SK-N-SH treated with all-trans-retinoic acid at 6 μM for 48 hours (cell line): ENCODE measurements around the gene TEKT3.

ENCODE experiments used
- ATAC-seq: fragments of 200-7000 bp; cut with Tn5 transposase; 3 replicates; pipeline ENCODE4 v1.9.1; 2020; ENCODE audit warnings: mild to moderate bottlenecking, moderate library complexity
- ARNTL ChIP-seq: fragments of 450-650 bp; formaldehyde crosslinking; IDR thresholded peaks from 2 replicates; pipeline ENCODE4 v1.5.0; 2020; ENCODE audit warnings: low read depth, mild to moderate bottlenecking, moderate library complexity, borderline replicate concordance
- BACH2 ChIP-seq: fragments of 250-450 bp; sonication (Bioruptor Pico); IDR thresholded peaks from 2 replicates; pipeline ENCODE4 v1.9.0; 2021; ENCODE audit warnings: mild to moderate bottlenecking, borderline replicate concordance
- CSDC2 ChIP-seq: fragments of 250-450 bp; sonication (Bioruptor Pico); IDR thresholded peaks from 2 replicates; pipeline ENCODE4 v1.5.0; 2020; ENCODE audit warnings: mild to moderate bottlenecking, moderate library complexity
- CSRNP3 ChIP-seq: fragments of 250-450 bp; sonication (Bioruptor Pico); IDR thresholded peaks from 2 replicates; pipeline ENCODE4 v1.5.1; 2021; ENCODE audit warnings: mild to moderate bottlenecking, moderate library complexity
- GLIS3 ChIP-seq: fragments of 250-450 bp; sonication (Bioruptor Pico); IDR thresholded peaks from 2 replicates; pipeline ENCODE4 v1.5.0; 2020; ENCODE audit warnings: mild to moderate bottlenecking, moderate library complexity
- OSR1 ChIP-seq: fragments of 250-450 bp; sonication (Bioruptor Pico); IDR thresholded peaks from 2 replicates; pipeline ENCODE4 v1.8.0; 2022; ENCODE audit warnings: moderate library complexity, mild to moderate bottlenecking, inconsistent platforms
- POU6F1 ChIP-seq: fragments of 250-450 bp; sonication (Bioruptor Pico); IDR thresholded peaks from 2 replicates; pipeline ENCODE4 v1.8.0; 2021; ENCODE audit warnings: low read depth, mild to moderate bottlenecking, moderate library complexity, borderline replicate concordance
- PPARA ChIP-seq: fragments of 250-450 bp; sonication (Bioruptor Pico); IDR thresholded peaks from 2 replicates; pipeline ENCODE4 v1.5.0; 2020; ENCODE audit warnings: mild to moderate bottlenecking, borderline replicate concordance
- RARB ChIP-seq: fragments of 250-450 bp; sonication (Bioruptor Pico); IDR thresholded peaks from 2 replicates; pipeline ENCODE4 v1.8.0; 2021; ENCODE audit warnings: mild to moderate bottlenecking, moderate library complexity
- SNAI2 ChIP-seq: fragments of 250-450 bp; sonication (Bioruptor Pico); IDR thresholded peaks from 2 replicates; pipeline ENCODE4 v1.5.0; 2020; ENCODE audit warnings: mild to moderate bottlenecking, moderate library complexity
- TCF4 ChIP-seq: fragments of 250-450 bp; sonication (Bioruptor Pico); IDR thresholded peaks from 2 replicates; pipeline ENCODE4 v1.8.0; 2021; ENCODE audit warnings: mild to moderate bottlenecking, moderate library complexity, borderline replicate concordance
- TOX ChIP-seq: fragments of 250-450 bp; sonication (Bioruptor Pico); IDR thresholded peaks from 2 replicates; pipeline ENCODE4 v1.8.0; 2021; ENCODE audit warnings: mild to moderate bottlenecking, moderate library complexity, borderline replicate concordance
- ZC3H10 ChIP-seq: fragments of 250-450 bp; sonication (Bioruptor Pico); IDR thresholded peaks from 2 replicates; pipeline ENCODE4 v1.5.1; 2021; ENCODE audit warnings: mild to moderate bottlenecking, moderate library complexity
- ZFP3 ChIP-seq: fragments of 250-450 bp; sonication (Bioruptor Pico); IDR thresholded peaks from 2 replicates; pipeline ENCODE4 v1.5.0; 2020; ENCODE audit warnings: mild to moderate bottlenecking, moderate library complexity
- ZFP30 ChIP-seq: fragments of 450-650 bp; formaldehyde crosslinking; IDR thresholded peaks from 2 replicates; pipeline ENCODE4 v1.5.0; 2022; ENCODE audit warnings: mild to moderate bottlenecking, moderate library complexity
- ZNF565 ChIP-seq: fragments of 450-650 bp; formaldehyde crosslinking; conservative IDR thresholded peaks from 2 replicates; pipeline ENCODE4 v1.5.0; 2020; ENCODE audit warnings: low read depth, mild to moderate bottlenecking, moderate library complexity
- ZNF70 ChIP-seq: fragments of 450-650 bp; formaldehyde crosslinking; IDR thresholded peaks from 2 replicates; pipeline ENCODE4 v1.5.0; 2020; ENCODE audit warnings: mild to moderate bottlenecking, moderate library complexity
- ZNF8 ChIP-seq: fragments of 450-650 bp; formaldehyde crosslinking; IDR thresholded peaks from 2 replicates; pipeline ENCODE4 v1.5.0; 2020; ENCODE audit warnings: mild to moderate bottlenecking, moderate library complexity
- TF ChIP-seq, protein P1 (sequence below): fragments of 250-450 bp; sonication (Bioruptor Pico); IDR thresholded peaks from 2 replicates; pipeline ENCODE4 v1.5.1; 2020; ENCODE audit warnings: low read depth, mild to moderate bottlenecking, moderate library complexity
- TF ChIP-seq, protein P2 (sequence below): fragments of 250-450 bp; sonication (Bioruptor Pico); IDR thresholded peaks from 2 replicates; pipeline ENCODE4 v1.8.0; 2020; ENCODE audit warnings: mild to moderate bottlenecking, moderate library complexity, borderline replicate concordance

TEKT3 gene

DNA sequence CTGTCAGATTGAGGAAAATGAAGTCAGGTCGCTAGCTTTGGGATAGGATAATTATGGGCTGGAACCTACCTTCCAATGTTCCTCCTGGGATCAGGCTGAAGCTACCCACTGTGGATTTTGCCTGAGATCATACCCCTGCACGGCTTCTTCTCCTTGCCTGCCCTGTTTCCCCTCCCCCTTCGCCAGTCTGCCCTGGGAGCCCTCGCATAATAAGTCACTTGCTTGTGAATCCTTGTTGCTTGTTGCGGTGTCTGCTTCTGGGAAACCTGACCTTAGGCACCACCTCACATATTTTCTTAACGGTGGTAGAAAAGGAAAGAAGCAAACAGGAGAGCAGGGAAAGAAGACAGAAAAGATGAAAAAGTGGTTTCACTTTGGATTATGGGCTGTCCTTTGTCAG, 63.0 kb downstream of the TEKT3 start (continued):
- no peak for TF ChIP-seq ZFP30 (CRISPR knock-in tag)

DNA sequence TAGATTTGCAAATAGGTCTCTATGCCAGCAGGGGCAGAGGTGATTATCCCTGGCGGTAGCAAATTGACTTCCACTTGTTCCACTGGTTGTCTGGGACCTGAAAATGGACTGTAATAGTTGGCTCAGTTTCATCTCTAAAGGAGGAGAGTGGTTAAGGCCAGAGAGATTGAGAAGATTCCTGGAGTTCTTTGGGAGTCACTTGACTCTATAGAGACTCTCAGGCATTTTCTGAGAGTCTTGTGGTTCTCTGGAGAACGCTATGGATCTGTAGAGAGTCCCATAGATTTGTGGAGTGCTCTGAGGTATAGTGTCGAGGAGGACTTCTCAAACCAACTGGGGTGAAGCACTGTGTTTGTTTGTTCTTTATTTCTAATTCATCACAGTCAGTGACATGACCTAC, 67.4 kb downstream of the TEKT3 start:
- TF ChIP-seq ZFP3 (CRISPR knock-in tag): no peak
- no peak for TF ChIP-seq BACH2 (CRISPR knock-in tag)
- TF ChIP-seq, protein P1, sequence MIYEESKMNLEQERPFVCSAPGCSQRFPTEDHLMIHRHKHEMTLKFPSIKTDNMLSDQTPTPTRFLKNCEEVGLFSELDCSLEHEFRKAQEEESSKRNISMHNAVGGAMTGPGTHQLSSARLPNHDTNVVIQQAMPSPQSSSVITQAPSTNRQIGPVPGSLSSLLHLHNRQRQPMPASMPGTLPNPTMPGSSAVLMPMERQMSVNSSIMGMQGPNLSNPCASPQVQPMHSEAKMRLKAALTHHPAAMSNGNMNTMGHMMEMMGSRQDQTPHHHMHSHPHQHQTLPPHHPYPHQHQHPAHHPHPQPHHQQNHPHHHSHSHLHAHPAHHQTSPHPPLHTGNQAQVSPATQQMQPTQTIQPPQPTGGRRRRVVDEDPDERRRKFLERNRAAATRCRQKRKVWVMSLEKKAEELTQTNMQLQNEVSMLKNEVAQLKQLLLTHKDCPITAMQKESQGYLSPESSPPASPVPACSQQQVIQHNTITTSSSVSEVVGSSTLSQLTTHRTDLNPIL: no peak
- no peak for TF ChIP-seq ZC3H10
- TF ChIP-seq, protein P2, sequence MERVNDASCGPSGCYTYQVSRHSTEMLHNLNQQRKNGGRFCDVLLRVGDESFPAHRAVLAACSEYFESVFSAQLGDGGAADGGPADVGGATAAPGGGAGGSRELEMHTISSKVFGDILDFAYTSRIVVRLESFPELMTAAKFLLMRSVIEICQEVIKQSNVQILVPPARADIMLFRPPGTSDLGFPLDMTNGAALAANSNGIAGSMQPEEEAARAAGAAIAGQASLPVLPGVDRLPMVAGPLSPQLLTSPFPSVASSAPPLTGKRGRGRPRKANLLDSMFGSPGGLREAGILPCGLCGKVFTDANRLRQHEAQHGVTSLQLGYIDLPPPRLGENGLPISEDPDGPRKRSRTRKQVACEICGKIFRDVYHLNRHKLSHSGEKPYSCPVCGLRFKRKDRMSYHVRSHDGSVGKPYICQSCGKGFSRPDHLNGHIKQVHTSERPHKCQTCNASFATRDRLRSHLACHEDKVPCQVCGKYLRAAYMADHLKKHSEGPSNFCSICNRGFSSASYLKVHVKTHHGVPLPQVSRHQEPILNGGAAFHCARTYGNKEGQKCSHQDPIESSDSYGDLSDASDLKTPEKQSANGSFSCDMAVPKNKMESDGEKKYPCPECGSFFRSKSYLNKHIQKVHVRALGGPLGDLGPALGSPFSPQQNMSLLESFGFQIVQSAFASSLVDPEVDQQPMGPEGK (CRISPR knock-in tag): no peak
- TF ChIP-seq OSR1 (CRISPR knock-in tag): no peak
- TF ChIP-seq RARB (CRISPR knock-in tag): no peak
- TF ChIP-seq POU6F1 (CRISPR knock-in tag): no peak
- TF ChIP-seq ZNF565 (CRISPR knock-in tag): no peak
- no peak for TF ChIP-seq TCF4 (CRISPR knock-in tag)
- TF ChIP-seq CSRNP3 (CRISPR knock-in tag): no peak
- TF ChIP-seq, all 23 proteins: peak for 0
- no peak for ATAC-seq

DNA sequence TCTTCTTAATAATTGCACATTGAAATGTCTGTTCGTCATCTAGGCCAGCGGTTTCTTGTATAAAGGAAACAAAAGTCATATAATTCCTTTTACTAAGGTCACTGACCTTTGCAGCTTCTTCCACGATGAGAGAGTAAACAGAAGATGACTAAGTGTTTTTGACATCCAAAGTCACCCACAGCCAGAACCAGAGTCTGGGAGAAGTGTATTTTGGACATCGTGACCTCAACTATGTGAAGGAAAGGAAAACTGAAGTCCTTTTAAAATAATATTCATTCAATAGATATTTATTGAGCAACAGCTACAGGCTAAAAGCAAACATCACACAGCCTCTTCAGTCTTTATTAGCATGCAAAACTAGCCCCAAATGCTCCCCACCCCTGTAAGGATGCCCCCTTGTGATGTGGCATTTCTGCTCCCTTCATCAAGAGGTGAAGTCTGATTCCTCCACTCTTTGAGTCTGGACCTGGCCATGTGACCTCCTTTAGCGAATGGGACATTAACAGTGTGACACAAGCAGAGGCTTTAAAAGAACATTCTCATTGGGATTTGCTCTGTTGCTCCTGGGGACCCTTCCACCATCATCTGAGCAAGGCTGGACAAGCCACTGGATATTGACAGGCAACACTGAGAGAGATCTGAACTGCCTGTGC, 68.1 kb downstream of the TEKT3 start:
- TF ChIP-seq CSDC2 (CRISPR knock-in tag): no peak
- no peak for TF ChIP-seq PPARA
- no peak for TF ChIP-seq OSR1 (CRISPR knock-in tag)
- no peak for TF ChIP-seq SNAI2 (CRISPR knock-in tag)
- no peak for TF ChIP-seq ZFP30 (CRISPR knock-in tag)
- no peak for TF ChIP-seq ZFP3 (CRISPR knock-in tag)
- no peak for TF ChIP-seq ZNF8 (CRISPR knock-in tag)
- no peak for TF ChIP-seq BACH2 (CRISPR knock-in tag)
- TF ChIP-seq, protein P2 (CRISPR knock-in tag): no peak
- TF ChIP-seq POU6F1 (CRISPR knock-in tag): no peak
- TF ChIP-seq TOX (CRISPR knock-in tag): no peak
- TF ChIP-seq ARNTL (CRISPR knock-in tag): no peak
- TF ChIP-seq ZC3H10: no peak
- no peak for TF ChIP-seq RARB (CRISPR knock-in tag)
- no peak for TF ChIP-seq ZNF565 (CRISPR knock-in tag)
- TF ChIP-seq CSRNP3 (CRISPR knock-in tag): no peak
- no peak for TF ChIP-seq GLIS3 (CRISPR knock-in tag)
- TF ChIP-seq ZNF70 (CRISPR knock-in tag): no peak
- peak; percentile 47; the same call in 2 of the 3 replicates for ATAC-seq
